Parathyroid adenoma (tissue), 2 donors: ENCODE measurements around the gene LRRC47.

Experiments
- H2AFZ ChIP-seq: fragments of 300-600 bp; sonication (generic); one replicate; pipeline ENCODE4 v1.7.0; 2017; ENCODE audit warnings: antibody characterized with exemption, mild to moderate bottlenecking
- H3K27ac ChIP-seq: fragments of 300-600 bp; sonication (generic); one replicate; pipeline ENCODE4 v1.7.0; 2017
- H3K27me3 ChIP-seq: fragments of 300-600 bp; sonication (generic); one replicate; pipeline ENCODE4 v1.7.0; 2017; ENCODE audit warnings: low read length; ENCODE audit not compliant: control insufficient read depth, insufficient read depth
- H3K36me3 ChIP-seq: fragments of 300-600 bp; sonication (generic); one replicate; pipeline ENCODE4 v1.7.0; 2017; ENCODE audit warnings: low read length; ENCODE audit not compliant: control insufficient read depth, insufficient read depth
- H3K4me1 ChIP-seq: fragments of 300-600 bp; sonication (generic); one replicate; pipeline ENCODE4 v1.7.0; 2017; ENCODE audit warnings: control low read depth
- H3K4me2 ChIP-seq: fragments of 300-600 bp; sonication (generic); one replicate; pipeline ENCODE4 v1.7.0; 2017; ENCODE audit warnings: low read length
- H3K4me3 ChIP-seq: fragments of 300-600 bp; sonication (generic); one replicate; pipeline ENCODE4 v1.7.0; 2017; ENCODE audit warnings: low read depth, low read length
- H3K79me2 ChIP-seq: fragments of 300-600 bp; sonication (generic); one replicate; pipeline ENCODE4 v1.7.0; 2017; ENCODE audit warnings: control low read depth
- H3K9ac ChIP-seq: fragments of 300-600 bp; sonication (generic); one replicate; pipeline ENCODE4 v1.7.0; 2017; ENCODE audit warnings: mild to moderate bottlenecking
- H3K9me3 ChIP-seq: fragments of 300-600 bp; sonication (generic); one replicate; pipeline ENCODE4 v1.7.0; 2017; ENCODE audit warnings: low read length; ENCODE audit not compliant: control insufficient read depth
- CTCF ChIP-seq: fragments of 300-600 bp; sonication (generic); IDR thresholded peaks from one replicate; pipeline ENCODE4 v1.7.0; 2017; ENCODE audit warnings: antibody characterized with exemption, mild to moderate bottlenecking
- donor health status: primary hyperparathyroidism.

LRRC47 gene

DNA sequence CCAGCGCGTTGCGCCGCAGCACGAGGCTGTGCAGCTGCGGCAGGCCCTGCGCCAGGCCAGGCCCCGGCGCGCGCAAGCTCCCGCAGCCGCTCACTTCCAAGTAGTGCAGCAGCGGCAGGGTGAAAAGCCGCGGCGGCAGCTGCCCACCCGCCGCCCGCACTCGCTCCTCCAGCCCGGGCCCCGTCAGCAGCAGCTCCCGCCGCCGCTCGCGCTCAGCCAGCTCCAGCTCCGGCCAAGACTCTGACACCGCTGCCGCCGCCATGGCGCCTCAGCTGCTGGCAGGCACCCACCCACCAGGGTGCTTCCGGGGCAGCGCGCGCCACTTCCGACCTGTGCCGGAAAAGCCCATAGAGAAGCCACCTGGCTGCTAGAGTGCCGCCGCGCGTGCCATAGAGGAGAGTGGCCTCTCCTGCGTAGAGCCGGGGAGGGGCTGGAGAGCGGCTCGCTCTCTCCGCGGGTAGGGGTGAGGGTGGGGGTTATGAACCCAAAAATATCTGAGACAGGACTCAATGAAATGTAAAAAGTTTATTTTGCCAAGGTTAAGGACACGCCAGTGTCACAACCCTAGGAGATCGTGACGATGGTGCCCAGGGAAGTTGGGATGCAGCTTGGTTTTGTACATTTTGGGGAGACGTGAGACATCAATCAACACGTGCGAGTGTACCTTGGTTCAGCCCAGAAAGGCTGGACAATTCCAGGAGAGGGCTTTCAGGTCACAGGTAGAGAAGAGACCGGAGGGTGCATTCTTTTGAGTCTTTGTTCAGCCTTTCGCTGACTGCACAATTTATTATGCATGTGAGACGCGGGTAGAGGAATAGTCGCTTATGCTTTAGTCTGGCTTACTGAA, at the start of gene LRRC47:
LRRC47 (minus strand) TSS at position 284 of the 847 bp plus-strand sequence; CDS start at position 262, 22 bp downstream.
- Histone ChIP-seq H3K9me3 (no peaks in the 10 kb centered on the region), H3K4me2 (peak within 1 kb of the TSS; percentile 65), H3K4me3 (peak within 1 kb of the TSS; percentile 63), H3K4me1 (peaks cover 3% of the 10 kb centered on the region), H3K79me2 (peaks cover 22% of the 10 kb centered on the region), H2AFZ (peak within 1 kb of the TSS; percentile 84), H3K27me3 (no peaks in the 10 kb centered on the region), H3K9ac (peak within 1 kb of the TSS; percentile 37), H3K36me3 (no peaks in the 10 kb centered on the region), H3K27ac (peak within 1 kb of the TSS; percentile 21)
- no peak for TF ChIP-seq CTCF

GRCh38 chr1:3842912-3843311, 46.6 kb upstream of the LRRC47 start:
- no peak overlapping the region for H3K4me3 ChIP-seq
- no peaks in the 10 kb centered on the region for H3K36me3 ChIP-seq
- no peak for TF ChIP-seq CTCF

DNA sequence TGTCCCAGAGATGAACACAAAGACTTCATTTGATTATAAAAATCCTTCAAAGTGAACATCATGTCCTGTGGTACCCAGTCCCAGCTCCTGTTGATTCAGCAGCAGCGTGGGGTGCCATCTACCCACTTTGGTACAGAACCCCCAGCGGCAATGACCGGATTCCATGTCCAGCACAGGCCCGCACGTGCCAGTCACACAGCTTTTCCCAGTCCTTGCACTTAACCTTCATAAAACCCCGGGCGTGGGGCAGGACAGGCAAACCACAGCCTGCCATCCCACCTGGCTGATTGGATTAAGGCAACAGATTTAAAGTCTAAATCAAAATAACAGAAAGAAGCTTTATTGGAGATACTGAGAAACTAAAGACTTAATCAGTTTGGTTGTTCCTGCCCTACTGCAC, 45.2 kb upstream of the LRRC47 start:
- H3K27ac ChIP-seq, result no peak overlapping the region
- H3K27me3 ChIP-seq, result no peaks in the 10 kb centered on the region
- H3K9me3 ChIP-seq, result no peaks in the 10 kb centered on the region
- no peak overlapping the region for H3K9ac ChIP-seq
- no peak for TF ChIP-seq CTCF
- no peak overlapping the region for H2AFZ ChIP-seq
- no peaks in the 10 kb centered on the region for H3K4me1 ChIP-seq
- no peaks in the 10 kb centered on the region for H3K36me3 ChIP-seq
- H3K4me2 ChIP-seq, result no peak overlapping the region
- H3K79me2 ChIP-seq, result no peaks in the 10 kb centered on the region
- H3K4me3 ChIP-seq, result no peak overlapping the region

More at GRCh38 chr1:3842912-3843311, 46.6 kb upstream of the LRRC47 start:
- H3K9ac ChIP-seq, result no peak overlapping the region
- no peaks in the 10 kb centered on the region for H3K4me1 ChIP-seq
- H3K79me2 ChIP-seq, result no peaks in the 10 kb centered on the region
- H2AFZ ChIP-seq, result no peak overlapping the region
- no peaks in the 10 kb centered on the region for H3K9me3 ChIP-seq
- H3K27me3 ChIP-seq, result no peaks in the 10 kb centered on the region
- H3K27ac ChIP-seq, result no peak overlapping the region
- H3K4me2 ChIP-seq, result no peak overlapping the region

DNA sequence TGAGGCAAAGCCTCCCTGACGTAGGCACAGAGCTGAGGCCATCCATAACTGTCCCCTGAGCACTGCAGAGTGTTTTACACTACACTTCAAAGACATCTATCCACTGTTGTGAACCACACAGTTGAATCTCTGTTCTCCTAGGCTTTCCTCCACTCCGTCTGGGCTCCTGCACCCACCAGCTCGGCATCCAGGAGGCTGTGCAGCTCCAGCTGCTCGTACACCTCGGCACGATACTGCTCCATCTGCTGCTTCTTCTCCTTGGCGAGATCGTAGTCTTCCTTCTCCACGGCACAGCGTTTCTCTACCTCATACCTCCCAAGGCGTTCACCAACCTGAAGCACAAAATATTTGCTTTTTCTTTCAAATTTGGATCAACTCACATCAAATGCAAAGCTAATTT, 42.5 kb upstream of the LRRC47 start:
- TF ChIP-seq CTCF, result no peak
- no peaks in the 10 kb centered on the region for H3K36me3 ChIP-seq

GRCh38 chr1:3837685-3838084, 41.4 kb upstream of the LRRC47 start:
- Histone ChIP-seq H3K36me3 (no peaks in the 10 kb centered on the region), H2AFZ (no peak overlapping the region), H3K4me3 (no peak overlapping the region), H3K27me3 (no peaks in the 10 kb centered on the region), H3K4me1 (no peaks in the 10 kb centered on the region), H3K27ac (no peak overlapping the region), H3K9me3 (no peaks in the 10 kb centered on the region), H3K4me2 (no peak overlapping the region), H3K9ac (no peak overlapping the region), H3K79me2 (no peaks in the 10 kb centered on the region)
- no peak for TF ChIP-seq CTCF

More for the DNA sequence above, 42.5 kb upstream of the LRRC47 start:
- H3K4me3 ChIP-seq, result no peak overlapping the region
- H3K9ac ChIP-seq, result no peak overlapping the region
- no peaks in the 10 kb centered on the region for H3K79me2 ChIP-seq
- no peaks in the 10 kb centered on the region for H3K4me1 ChIP-seq
- H3K27ac ChIP-seq, result no peak overlapping the region
- H2AFZ ChIP-seq, result no peak overlapping the region
- H3K4me2 ChIP-seq, result no peak overlapping the region
- no peaks in the 10 kb centered on the region for H3K27me3 ChIP-seq
- no peaks in the 10 kb centered on the region for H3K9me3 ChIP-seq
